HG02981 (cell line): ENCODE data around the gene TFB1M.
"Not testable (repeated sequence)": the region's sequence is repeated elsewhere in the genome, so short reads cannot be mapped to it uniquely, and the experiment has no call there.

ENCODE experiments used
- ATAC-seq: cut with Tn5 transposase; IDR thresholded peaks from one replicate; pipeline ENCODE4 v1.9.1; 2021; ENCODE audit warnings: mild to moderate bottlenecking, moderate library complexity; ENCODE audit not compliant: unreplicated experiment

TFB1M gene

GRCh38 chr6:155306958-155307357 lies 7.3 kb downstream of the TFB1M start:
- no peak for ATAC-seq

DNA sequence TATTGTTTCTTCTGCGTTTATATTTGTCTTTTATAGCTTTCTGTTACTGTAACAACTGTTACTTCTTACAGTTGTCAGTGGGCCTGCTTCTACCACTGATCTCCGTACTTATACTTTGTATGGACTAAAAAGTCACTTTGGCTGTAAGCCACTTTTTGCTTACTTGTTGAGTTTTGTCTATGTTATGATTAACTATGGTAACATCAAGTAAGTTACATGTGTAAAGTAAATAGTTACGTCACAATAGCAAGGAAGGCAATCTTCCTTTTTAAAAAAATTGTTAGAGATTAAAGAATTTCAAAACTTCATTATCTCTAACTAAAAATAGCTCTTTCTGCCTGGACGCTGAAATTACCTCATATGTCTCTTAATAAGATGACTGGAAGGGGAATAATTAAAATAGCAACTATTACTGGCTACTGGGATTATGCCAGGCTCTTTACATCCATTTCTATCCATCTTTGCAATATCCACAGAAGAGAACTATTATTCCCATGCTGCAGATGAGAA lies 10.9 kb downstream of the TFB1M start:
- ATAC-seq, result no peak

GRCh38 chr6:155301867-155302266 lies 12.4 kb downstream of the TFB1M start:
- no peak for ATAC-seq

DNA sequence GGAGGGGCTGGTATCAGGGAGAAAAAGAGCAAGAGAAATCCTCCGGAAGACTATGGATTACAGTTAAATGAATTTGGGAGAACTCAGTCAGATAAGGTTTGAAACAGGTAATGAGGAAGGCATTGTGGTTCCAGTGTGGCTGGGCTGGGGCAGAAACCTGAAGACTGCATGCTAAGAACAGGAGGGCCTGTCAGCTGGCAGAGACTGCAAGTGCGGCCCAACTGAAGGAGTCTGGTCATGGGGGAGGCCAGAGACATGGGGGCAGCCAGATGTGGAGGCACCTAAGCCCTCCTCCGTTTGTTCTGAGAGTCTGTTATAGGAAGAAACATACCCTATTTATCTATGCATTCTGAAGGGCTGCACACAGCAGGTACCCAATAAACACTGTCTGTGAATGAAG lies 16.6 kb downstream of the TFB1M start:
- no peak for ATAC-seq

DNA sequence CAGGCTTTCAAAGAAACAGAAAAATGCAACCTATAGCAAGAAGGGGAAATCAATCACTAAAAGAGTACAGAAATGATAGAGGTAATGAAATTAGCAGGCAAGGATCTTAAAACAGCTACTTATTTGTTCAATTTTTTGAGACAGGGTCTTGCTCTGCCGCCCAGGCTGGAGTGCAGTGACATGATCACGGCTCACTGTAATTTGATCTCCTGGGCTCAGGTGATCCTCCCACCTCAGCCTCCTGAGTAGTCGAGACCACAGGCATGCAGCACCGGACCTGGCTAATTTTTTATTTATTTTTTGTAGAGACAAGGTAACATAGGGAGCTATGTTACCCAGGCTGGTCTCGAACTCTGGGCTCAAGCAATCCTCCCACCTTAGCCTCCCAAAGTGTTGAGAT lies 21.6 kb downstream of the TFB1M start:
- ATAC-seq, result no peak

- ATAC-seq, result no peak
Observed at GRCh38 chr6:155291291-155291690, 23.0 kb downstream of the TFB1M start.

DNA sequence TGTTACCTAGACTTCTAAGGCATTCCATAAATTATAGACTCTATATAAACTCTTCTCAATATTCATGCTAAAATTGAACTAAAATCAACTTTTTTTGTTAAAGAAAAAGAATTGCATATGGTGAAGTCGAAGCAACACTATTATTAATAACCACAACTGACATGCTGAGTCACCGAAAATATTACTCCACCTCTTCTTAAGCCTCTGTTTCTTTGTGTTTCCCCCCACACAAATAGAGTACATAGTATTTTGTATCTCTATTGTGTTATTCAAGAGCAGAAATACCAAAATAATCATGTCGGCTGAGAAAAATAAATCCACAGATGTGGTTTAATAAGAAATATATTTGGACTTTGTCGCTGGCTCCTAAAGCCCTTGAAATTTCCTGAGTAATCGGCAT lies 23.8 kb downstream of the TFB1M start:
- ATAC-seq, result no peak

GRCh38 chr6:155287762-155288161 lies 26.5 kb downstream of the TFB1M start:
- no peak for ATAC-seq

- no peak for ATAC-seq
Observed at GRCh38 chr6:155284775-155285174, 29.5 kb downstream of the TFB1M start.

GRCh38 chr6:155278319-155279049 lies 35.8 kb downstream of the TFB1M start:
- ATAC-seq, result no peak

DNA sequence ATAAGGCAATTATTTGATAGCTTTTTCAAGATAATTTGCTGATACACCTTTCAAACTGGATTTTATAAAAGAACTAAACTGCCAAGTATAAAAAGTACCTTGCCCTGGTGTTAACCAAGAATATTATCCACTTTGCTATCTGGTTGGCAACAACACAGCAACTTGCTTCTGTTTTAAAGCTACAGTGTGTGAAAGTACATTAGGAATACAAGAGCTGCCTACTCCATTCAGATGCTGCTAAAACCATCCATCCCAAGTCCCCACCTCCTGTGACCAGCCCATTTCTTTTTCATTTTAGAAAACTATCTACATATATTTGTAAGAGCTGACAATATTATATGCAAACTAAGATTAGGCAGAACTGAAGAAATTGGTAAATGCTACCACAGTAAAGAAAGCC lies 37.6 kb downstream of the TFB1M start:
- ATAC-seq, result no peak

DNA sequence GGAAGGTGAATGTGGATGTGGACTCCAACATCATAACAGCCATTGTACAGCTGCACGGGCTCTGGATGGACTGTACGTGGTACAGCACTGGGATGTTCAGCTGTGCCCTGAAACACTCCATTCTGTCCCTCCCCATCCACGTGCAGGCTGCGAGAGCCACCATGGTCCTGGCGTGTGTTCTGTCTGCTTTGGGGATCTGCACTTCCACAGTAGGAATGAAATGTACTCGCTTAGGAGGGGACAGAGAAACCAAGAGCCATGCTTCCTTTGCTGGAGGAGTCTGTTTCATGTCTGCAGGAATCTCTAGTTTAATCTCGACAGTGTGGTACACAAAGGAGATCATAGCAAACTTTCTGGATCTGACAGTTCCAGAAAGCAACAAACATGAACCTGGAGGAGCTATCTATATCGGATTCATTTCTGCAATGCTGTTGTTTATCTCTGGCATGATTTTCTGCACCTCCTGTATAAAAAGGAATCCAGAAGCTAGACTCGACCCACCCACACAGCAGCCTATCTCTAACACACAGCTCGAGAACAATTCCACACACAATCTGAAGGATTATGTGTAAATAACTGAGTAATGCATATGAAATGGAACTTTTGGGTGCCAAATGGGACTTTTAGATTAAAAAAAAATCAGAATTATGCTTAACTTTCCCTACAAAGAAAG lies 38.3 kb downstream of the TFB1M start:
- ATAC-seq, result no peak

- no peak for ATAC-seq
Observed at GRCh38 chr6:155274533-155274932, 39.8 kb downstream of the TFB1M start.

DNA sequence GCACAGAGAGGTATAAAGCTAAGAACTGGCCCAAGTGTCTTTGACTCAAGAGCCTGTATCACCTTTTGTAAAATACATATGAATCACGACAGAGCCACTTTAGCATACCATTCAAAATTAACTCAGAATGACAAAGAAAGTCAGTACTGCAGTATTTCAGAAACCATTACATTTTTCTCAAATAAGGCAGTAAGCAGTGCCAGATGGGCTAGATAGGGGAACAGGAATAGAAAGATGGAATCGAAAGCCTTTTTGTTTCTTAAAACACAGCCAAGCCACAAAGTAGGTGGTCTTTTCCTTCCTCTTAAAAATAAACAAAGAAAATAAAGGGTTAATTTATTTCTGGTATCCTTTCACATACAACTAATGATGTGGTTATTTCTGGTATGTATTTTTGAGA lies 40.2 kb downstream of the TFB1M start:
- ATAC-seq, result no peak

- no peak for ATAC-seq
Observed at GRCh38 chr6:155273431-155273830, 40.9 kb downstream of the TFB1M start.

DNA sequence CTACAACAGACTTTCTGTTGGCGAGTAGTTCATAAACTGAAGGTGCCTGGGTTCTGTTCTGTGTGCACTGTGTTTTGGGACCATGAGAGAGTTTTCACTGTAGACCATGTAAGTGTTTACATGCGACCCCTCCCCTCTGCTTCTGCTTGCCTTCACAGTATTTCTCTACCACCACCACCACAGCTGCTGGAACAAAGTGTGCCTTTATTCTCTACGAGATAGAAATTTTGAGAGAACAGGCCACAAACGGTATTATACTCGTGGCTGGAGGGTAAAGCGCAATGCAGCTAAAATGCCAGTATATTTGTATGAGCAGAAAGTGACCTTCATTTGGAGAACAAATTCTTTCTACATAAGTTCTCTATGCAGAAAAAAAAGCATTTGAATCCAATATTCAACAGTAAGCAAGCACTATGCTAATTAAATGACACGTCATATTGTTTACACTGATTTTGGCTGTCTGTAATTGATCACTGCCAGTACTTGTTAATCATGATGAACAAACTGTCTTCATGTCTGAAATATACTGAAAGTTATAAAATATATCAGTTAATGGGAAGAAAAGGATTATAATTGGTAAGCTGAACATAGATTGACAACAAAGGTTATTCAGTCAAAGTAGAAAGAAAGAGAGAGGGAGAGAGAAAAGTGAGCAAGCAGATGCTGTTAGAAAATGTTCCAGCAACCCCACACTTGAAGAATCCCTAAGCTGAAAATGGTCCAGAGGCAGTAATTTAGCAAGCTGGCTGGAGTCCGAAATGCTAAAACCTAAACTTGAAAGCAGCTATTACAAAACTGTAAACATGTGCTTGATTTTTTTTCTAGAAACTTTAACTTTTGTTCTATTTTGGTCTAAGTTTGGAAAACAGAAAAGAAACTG lies 41.7 kb downstream of the TFB1M start:
- no peak for ATAC-seq

GRCh38 chr6:155271145-155271544 lies 43.1 kb downstream of the TFB1M start:
- no peak for ATAC-seq

DNA sequence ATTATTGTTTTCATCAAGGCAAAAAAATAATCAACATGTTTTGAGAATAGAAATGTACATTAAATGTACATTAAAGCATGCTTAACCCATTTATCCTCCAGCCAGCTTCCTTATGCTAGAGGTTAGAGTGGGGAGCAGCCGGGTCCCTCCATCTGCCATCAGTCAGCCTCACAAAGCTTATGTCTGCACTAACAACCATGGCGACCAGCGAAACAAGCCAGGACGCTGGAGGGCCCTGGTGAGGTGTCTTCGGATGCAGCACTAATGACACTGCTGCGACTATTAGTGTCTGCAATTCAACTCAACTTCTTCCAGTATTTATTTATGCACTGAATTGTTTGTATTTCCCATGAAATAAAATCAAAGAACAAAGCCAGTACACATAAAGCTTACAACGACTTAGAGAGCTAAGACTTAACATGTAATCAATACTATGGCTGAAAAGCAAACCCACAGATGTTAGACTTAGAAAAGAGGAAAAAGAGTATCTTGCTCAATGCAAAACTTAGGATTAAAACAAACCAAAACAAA lies 43.7 kb downstream of the TFB1M start:
- no peak for ATAC-seq

DNA sequence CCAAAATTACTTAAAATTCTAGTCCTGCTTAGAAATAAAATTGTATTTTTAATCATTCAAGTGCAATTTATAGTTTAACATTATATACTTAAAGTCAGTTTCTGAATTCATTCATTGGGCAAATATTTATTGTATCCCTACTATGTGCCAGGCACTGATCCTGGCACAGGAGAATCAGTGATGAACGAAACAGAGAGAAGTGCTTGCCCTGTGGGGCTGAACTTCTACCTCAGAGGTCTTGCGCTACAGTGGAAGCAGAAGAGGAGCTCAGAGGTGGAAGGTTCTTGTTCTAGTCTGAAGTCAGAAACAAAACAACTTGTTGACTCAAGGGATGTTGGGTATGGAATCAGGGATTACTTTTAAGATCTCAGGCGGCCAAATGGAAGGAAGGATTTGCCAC lies 44.5 kb downstream of the TFB1M start:
- no peak for ATAC-seq

DNA sequence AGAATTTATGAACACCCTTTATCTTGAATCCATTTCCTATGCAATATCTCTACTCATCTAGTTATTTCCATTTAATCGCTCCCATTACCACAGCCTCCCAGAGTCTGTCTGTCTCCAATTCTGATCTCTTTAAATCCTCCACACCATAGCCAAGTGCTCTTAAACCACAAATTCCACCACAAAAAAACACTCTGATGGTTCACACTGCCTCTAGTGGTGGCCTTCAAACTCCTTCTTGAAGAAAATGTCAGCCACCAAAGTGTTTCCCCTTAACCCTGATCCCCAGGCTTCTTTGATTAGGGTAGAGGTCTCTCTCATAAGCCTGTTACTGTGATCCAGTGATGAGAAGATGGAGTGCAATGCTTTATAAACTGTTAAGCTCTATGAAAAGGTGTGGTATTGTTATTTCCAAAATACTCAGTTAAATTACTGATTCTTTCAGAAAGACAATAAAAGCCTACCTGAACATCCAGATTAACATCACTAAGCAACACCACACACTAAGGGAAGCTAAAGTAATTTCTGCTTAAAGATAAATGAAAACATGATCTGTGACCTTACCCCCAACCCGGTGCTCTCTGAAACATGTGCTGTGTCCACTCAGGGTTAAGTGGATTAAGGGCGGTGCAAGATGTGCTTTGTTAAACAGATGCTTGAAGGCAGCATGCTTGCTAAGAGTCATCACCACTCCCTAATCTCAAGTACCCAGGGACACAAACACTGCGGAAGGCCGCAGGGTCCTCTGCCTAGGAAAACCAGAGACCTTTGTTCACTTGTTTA lies 46.0 kb downstream of the TFB1M start:
- ATAC-seq, result not testable (repeated sequence)
